ENCODE measurements around the gene CA12.

CA12 gene

GRCh38 chr15:63374686-63375520 is 6.7 kb downstream of the CA12 start:
- peak; percentile 56 for DNase-seq

GRCh38 chr15:63373866-63374548 is 7.6 kb downstream of the CA12 start:
- no peak for DNase-seq

GRCh38 chr15:63373330-63373729 is 8.3 kb downstream of the CA12 start:
- DNase-seq, result no peak

GRCh38 chr15:63372753-63373152 is 8.9 kb downstream of the CA12 start:
- no peak for DNase-seq

- DNase-seq, result no peak
These were observed 9.5 kb downstream of the CA12 start for GRCh38 chr15:63372018-63372705.

- no peak for DNase-seq
These were observed 10.2 kb downstream of the CA12 start for GRCh38 chr15:63371297-63371918.

GRCh38 chr15:63370764-63371163 is 10.9 kb downstream of the CA12 start:
- DNase-seq, result no peak

- DNase-seq, result no peak
These were observed 11.9 kb downstream of the CA12 start for GRCh38 chr15:63369781-63370180.

GRCh38 chr15:63369296-63369695 is 12.3 kb downstream of the CA12 start:
- no peak for DNase-seq

GRCh38 chr15:63368503-63368902 is 13.1 kb downstream of the CA12 start:
- no peak for DNase-seq

GRCh38 chr15:63367900-63368299 is 13.7 kb downstream of the CA12 start:
- DNase-seq, result no peak

- no peak for DNase-seq
These were observed 14.3 kb downstream of the CA12 start for GRCh38 chr15:63367390-63367789.

- DNase-seq, result no peak
These were observed 15.2 kb downstream of the CA12 start for GRCh38 chr15:63366451-63366850.

- DNase-seq, result no peak
These were observed 16.4 kb downstream of the CA12 start for GRCh38 chr15:63365273-63365680.

- DNase-seq, result no peak
These were observed 17.0 kb downstream of the CA12 start for GRCh38 chr15:63364399-63365272.

- no peak for DNase-seq
These were observed 18.4 kb downstream of the CA12 start for GRCh38 chr15:63363292-63363691.

- DNase-seq, result no peak
These were observed 18.8 kb downstream of the CA12 start for GRCh38 chr15:63362885-63363284.

GRCh38 chr15:63362196-63362595 is 19.4 kb downstream of the CA12 start:
- DNase-seq, result no peak

- DNase-seq, result no peak
These were observed 21.5 kb downstream of the CA12 start for GRCh38 chr15:63360170-63360569.

- DNase-seq, result no peak
These were observed 23.2 kb downstream of the CA12 start for GRCh38 chr15:63358241-63359029.

GRCh38 chr15:63357731-63358130 is 23.9 kb downstream of the CA12 start:
- no peak for DNase-seq

Data from midbrain (tissue), 1 donor.